GM13977 (cell line): ENCODE measurements around the gene HSDL1.

Experiments used
- DNase-seq: peaks from one replicate; pipeline ENCODE4 v3.0.0; 2012; ENCODE audit warnings: low spot score
- in situ Hi-C: fragments of 300-500 bp; cut with MboI; formaldehyde crosslinking; loops from one replicate; pipeline ENCODE4 v1.12.0; 2022; ENCODE audit warnings: low sequenced_read_pairs, low pct_unique_long_range_greater_than_20kb, mixed read lengths, inconsistent platforms; ENCODE audit not compliant: unreplicated experiment
- TF ChIP-seq, protein P1 (sequence below): IDR thresholded peaks from 2 replicates; pipeline ENCODE4 v1.5.1; 2012; ENCODE audit warnings: mild to moderate bottlenecking, control low read depth; ENCODE audit not compliant: insufficient read depth; ENCODE audit errors: extremely low read depth, missing control alignments

HSDL1 gene

DNA sequence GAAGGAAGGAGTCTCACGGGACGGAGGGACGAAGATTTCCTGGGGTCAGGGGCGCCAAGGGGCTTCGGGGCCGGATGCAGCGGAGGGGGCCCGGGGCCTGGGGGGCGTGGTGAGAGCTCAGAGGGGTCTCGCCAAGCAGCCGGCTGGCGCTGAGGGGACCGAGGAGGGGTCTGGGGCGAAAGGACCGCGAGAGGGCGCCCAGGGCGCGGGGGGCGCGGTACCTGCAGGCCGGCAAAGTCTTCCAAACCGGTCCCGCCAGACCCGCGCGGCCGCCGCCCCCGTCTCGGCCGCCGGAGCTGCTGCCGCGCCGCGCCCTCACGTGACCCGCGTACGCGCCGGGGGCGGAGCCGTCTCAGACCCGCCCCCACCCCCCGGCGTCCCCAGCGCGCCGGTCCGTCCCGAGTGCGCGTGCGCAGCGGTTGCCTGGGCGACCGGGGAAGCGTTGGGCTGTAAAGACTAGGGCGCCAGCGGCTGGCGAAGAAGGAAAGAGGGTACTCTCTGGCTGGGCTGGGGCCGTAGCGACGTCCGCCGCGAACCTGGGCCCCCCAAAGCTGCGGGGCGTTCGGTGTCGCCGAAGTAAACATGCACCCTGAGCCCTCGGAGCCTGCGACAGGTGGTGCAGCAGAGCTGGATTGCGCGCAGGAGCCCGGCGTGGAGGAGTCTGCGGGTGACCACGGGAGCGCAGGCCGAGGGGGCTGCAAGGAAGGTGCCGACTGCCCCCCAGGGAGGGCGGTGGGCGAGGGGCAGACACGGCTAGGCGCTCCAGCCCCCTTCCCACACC is at the start of gene HSDL1, which contains the start of gene DNAAF1:
Gene HSDL1, minus strand, starts transcription at position 319 of the 781 bp plus-strand sequence. CDS start 13,856 bp downstream, outside the sequence.
Gene DNAAF1, plus strand, starts transcription at position 450 of the 781 bp plus-strand sequence. Its CDS starts 133 bp downstream, at position 583.
- in situ Hi-C loops: no loop called here

DNA sequence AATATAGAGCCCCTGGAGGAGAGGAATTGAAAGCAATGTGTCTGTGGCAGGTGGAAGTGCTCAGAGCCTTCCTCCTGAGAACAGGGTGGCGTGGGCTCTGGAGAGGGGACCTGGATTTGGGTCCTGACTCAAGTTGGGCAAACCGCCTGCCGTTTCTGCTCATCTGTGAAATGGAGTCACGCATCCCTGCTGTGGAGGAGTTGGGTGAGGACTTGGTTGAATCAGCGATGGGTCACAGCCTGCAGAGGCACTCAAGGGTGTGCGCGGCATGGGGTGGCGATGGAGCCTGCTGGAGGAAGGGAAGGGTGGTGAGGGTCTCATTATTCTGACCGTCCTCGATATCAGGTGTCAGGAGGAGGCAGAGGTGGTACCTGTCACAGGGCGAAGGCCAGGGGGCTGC is 49.0 kb upstream of the HSDL1 start:
- in situ Hi-C loops: no loop called here
- no peak for DNase-seq
- TF ChIP-seq, protein P1, sequence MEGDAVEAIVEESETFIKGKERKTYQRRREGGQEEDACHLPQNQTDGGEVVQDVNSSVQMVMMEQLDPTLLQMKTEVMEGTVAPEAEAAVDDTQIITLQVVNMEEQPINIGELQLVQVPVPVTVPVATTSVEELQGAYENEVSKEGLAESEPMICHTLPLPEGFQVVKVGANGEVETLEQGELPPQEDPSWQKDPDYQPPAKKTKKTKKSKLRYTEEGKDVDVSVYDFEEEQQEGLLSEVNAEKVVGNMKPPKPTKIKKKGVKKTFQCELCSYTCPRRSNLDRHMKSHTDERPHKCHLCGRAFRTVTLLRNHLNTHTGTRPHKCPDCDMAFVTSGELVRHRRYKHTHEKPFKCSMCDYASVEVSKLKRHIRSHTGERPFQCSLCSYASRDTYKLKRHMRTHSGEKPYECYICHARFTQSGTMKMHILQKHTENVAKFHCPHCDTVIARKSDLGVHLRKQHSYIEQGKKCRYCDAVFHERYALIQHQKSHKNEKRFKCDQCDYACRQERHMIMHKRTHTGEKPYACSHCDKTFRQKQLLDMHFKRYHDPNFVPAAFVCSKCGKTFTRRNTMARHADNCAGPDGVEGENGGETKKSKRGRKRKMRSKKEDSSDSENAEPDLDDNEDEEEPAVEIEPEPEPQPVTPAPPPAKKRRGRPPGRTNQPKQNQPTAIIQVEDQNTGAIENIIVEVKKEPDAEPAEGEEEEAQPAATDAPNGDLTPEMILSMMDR: no peak

More for the DNA sequence above, at the start of gene HSDL1, which contains the start of gene DNAAF1:
- DNase-seq: peak; percentile 97
- TF ChIP-seq, protein P1: peak; percentile 36

DNA sequence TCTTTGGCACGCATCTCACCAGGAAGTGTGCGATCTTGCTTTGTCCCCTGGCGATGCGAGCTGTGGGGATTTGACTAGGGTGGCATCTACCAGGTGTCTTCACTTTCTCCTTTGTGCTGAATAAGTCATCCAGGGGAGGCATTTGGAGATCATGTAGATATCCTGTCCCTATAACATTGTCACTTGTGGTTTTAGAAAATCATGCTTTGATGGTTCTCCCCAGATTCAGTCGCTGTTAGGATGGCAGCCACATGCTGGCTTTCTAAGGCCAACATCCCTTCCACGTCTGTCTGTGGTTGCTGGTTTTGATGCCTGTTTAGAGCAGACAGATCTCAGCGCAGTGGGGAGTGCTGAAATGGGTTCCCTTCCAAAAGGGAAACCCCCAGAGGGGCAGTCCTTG is 48.5 kb upstream of the HSDL1 start:
- in situ Hi-C loops: no loop called here
- TF ChIP-seq, protein P1: no peak
- no peak for DNase-seq

DNA sequence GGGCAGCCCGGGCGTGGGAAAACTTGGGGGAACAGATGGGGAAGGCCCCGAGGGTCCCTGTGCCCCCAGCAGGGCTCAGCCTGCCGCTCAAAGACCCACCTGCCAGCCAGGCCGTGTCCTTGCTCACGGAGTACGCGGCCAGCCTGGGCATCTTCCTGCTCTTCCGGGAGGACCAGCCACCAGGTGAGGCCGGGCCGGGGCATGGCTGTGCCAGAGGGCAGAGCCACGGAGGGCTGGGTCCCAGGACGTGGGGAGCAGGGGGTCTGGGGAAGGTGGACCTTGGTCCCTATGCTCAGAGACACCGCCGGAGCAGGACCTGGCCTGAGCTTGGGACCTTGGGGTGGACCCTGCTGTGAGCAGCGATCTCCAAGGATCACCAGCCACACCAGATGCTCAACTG is 46.5 kb upstream of the HSDL1 start:
- in situ Hi-C loops: no loop called here
- DNase-seq: no peak
- TF ChIP-seq, protein P1: no peak

DNA sequence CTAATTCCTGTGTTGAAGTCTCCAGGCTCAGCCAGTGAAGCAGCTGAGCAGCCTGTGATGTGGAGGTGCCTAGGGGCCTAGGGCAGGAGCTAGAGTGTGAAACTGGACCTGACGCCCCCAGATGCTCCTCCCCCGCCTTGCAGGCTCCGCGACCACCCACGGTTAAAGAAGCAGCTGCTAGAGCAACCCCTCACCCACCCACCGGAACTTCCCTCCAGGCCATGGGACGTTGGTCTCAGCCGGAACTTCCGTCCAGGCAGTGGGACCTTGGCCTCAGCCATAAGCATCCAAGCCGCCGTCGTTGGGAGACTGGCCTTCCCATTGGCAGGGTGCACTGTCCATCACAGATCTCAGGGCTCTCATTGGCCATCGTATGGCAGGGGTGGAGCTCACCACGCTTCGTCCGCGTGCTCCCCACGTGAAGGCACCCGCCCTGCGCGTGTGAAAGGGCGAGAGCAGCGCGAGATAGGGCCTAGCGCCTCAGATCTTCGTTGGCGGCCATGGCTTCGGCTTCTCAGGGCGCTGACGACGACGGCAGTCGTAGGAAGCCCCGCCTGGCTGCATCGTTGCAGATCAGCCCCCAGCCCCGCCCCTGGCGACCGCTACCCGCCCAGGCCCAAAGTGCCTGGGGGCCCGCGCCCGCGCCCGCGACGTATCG is 45.9 kb upstream of the HSDL1 start, which contains the start of gene ADAD2:
Gene ADAD2, plus strand, starts transcription at position 427 of the 658 bp plus-strand sequence. Its CDS starts 74 bp downstream, at position 501.
- no peak for DNase-seq
- in situ Hi-C loops: no loop called here
- TF ChIP-seq, protein P1: no peak

DNA sequence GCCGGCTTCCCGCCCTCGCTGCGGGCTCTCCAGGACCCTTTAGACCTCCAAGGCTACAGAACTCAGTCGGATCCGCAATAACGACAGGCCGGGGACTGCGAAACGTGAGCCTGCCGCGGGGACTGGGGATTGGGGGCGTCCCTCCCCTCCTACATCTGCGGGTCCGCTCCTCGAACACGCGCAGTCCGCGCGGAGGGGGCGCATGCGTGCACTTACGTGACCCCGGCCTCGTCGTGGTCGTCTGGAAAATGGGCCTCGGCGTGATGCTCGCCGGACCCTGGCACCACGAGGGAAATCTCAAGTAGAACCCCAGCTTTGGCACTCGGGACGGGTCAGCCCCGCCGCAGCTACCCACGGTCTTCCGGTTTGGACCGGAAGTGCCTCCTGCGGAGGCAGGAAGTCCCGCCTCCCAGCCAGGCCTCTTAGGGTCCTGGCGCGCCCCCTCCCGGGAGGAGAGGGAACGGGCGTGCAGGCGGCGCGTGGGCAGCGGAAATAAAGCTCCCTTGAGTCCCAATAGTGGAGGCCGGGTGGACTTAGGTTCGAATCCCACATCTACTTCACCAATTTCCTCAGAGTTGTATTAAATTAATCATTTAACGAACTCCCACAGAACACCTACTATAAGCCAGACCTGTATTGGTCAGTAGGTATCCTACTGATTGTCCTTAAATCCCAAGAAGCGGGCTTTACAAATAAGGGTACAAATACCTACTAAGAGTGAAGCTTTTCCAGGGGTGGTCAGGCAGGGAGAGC is 41.9 kb upstream of the HSDL1 start, which contains the start of gene TAF1C:
Gene TAF1C, minus strand, starts transcription at position 373 of the 753 bp plus-strand sequence. CDS start 2,069 bp downstream, outside the sequence.
- peak; percentile 98 for DNase-seq
- in situ Hi-C loops: no loop called here
- TF ChIP-seq, protein P1: peak; percentile 94
